CD4-positive, alpha-beta T cell (primary cell): ENCODE results near the gene FBXL20. TPM values are rescaled to one million over a fixed set of nuclear protein-coding genes. Genes with fewer than 3 reads are reported as not detected.
"Not testable (repeated sequence)": the region's sequence is repeated elsewhere in the genome, so short reads cannot be mapped to it uniquely, and the experiment has no call there.

Experiments
- ATAC-seq: fragments of 200-7000 bp; cut with Tn5 transposase; one replicate; pipeline ENCODE4 v1.10.0; 2022; ENCODE audit warnings: mild to moderate bottlenecking; ENCODE audit not compliant: poor library complexity
- CTCF ChIA-PET: fragments of 350-600 bp; sonication (Branson Sonifier 250); formaldehyde crosslinking; loops from one replicate; lab custom pipeline; 2021; ENCODE audit warnings: antibody characterized with exemption, inconsistent platforms; lab: Charles Lee
- POLR2A ChIA-PET: fragments of 350-600 bp; sonication (Branson Sonifier 250); formaldehyde crosslinking; loops from one replicate; lab custom pipeline; 2021; ENCODE audit warnings: antibody characterized with exemption, inconsistent platforms; lab: Charles Lee
- DNase-seq, 14 experiments: peaks; one replicate each; pipeline ENCODE4 v3.0.0-alpha.2; 2013 to 2020; ENCODE audit warnings: mixed read lengths in 2 of 14
- H3K27ac ChIP-seq, 2 donors: one replicate each; pipeline versions ENCODE4 v1.5.1 to v1.7.0; 2013; ENCODE audit warnings: low read length in 2 of 2, low read depth in 1 of 2, mild to moderate bottlenecking in 1 of 2
- H3K27me3 ChIP-seq, 2 experiments: 1 replicate in 1 of 2; 2 replicates in 1 of 2; pipeline versions ENCODE4 v1.6.1 to v1.7.0; 2013; ENCODE audit warnings: low read length in 2 of 2, control low read depth in 1 of 2, mild to moderate bottlenecking in 1 of 2, moderate library complexity in 1 of 2; ENCODE audit not compliant: insufficient read depth in 2 of 2, control insufficient read depth in 1 of 2
- H3K36me3 ChIP-seq: one replicate; pipeline ENCODE4 v1.6.1; 2013; ENCODE audit warnings: low read length, control low read depth; ENCODE audit not compliant: insufficient read depth
- H3K4me1 ChIP-seq: one replicate; pipeline ENCODE4 v1.6.1; 2013; ENCODE audit warnings: low read length, control low read depth; ENCODE audit not compliant: insufficient read depth
- H3K4me3 ChIP-seq: one replicate; pipeline ENCODE4 v1.5.1; 2013; ENCODE audit warnings: mild to moderate bottlenecking, low read length, moderate library complexity
- H3K9me3 ChIP-seq, 2 experiments: 1 replicate in 1 of 2; 2 replicates in 1 of 2; pipeline versions ENCODE4 v1.6.1 to v1.7.0; 2013; ENCODE audit warnings: low read length in 2 of 2, mild to moderate bottlenecking in 2 of 2, control low read depth in 1 of 2, moderate library complexity in 1 of 2; ENCODE audit not compliant: control insufficient read depth in 1 of 2, insufficient read depth in 1 of 2
- H3K27ac Mint-ChIP-seq: one replicate; pipeline ENCODE4 v1.8.0; 2020; ENCODE audit warnings: mixed read lengths
- H3K27me3 Mint-ChIP-seq: one replicate; pipeline ENCODE4 v1.8.0; 2021; ENCODE audit warnings: mixed read lengths
- H3K36me3 Mint-ChIP-seq: one replicate; pipeline ENCODE4 v1.8.0; 2021; ENCODE audit warnings: low read depth, mixed read lengths
- H3K4me1 Mint-ChIP-seq: one replicate; pipeline ENCODE4 v1.8.0; 2021; ENCODE audit warnings: low read depth, mixed read lengths
- H3K4me3 Mint-ChIP-seq: one replicate; pipeline ENCODE4 v1.8.0; 2020; ENCODE audit warnings: mild to moderate bottlenecking, mixed read lengths
- H3K9me3 Mint-ChIP-seq: one replicate; pipeline ENCODE4 v1.8.0; 2020; ENCODE audit warnings: mixed read lengths
- intact Hi-C, 2 experiments: fragments of 100-400 bp; cut with DNase I in 1 of 2; cut with micrococcal nuclease in 1 of 2; formaldehyde crosslinking; loops; one replicate each; pipeline versions ENCODE4 v1.15.1 to v1.9.0; 2023 to 2025; cut with DNase I, micrococcal nuclease
- total RNA-seq, 174 experiments: library from RNA in 2 of 174; stranded (reverse) in 2 of 174; gene quantifications; one replicate each; pipeline ENCODE4 v1.2.3 and lab custom pipeline; 2021 to 2026
- TF ChIP-seq, protein P1 (sequence below): fragments of 200-600 bp; IDR thresholded peaks from one replicate; pipeline ENCODE4 v1.8.0; 2022; ENCODE audit warnings: antibody characterized with exemption, mild to moderate bottlenecking

The FBXL20 gene
- total RNA-seq, 2 experiments from 2014 or later: 16.7 to 17.1 TPM

DNA sequence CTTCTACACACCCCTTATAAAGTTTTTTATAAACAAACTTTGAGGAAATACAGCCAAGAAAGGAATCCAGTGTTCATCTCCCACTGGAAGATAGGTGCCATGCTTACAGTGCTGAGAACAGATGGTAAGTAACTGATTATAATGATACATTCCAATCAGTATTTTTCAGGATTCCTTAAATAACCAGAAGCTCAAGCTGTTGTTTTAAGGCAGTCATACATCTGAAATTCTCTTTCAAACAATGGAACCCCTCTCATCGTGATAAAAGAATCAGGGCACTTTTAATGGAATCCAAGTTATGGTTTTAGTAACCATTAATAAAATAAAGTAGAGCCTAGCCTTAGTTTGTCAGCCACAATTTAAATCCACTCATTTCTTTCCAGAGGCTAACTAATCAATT lies 119.6 kb downstream of the FBXL20 start:
- Mint-ChIP-seq H3K4me1 (no peaks in the 10 kb centered on the region), H3K4me3 (no peak overlapping the region), H3K27ac (peak overlapping the region; percentile 10), H3K27me3 (no peaks in the 10 kb centered on the region), H3K9me3 (no peaks in the 10 kb centered on the region), H3K36me3 (peaks cover 36% of the 10 kb centered on the region)
- ChIA-PET CTCF (no interaction called here), POLR2A (interaction anchor here (0.9 kb wide), 1 partner anchor 82 kb away, joined by 3 read pairs; the partner anchor contains the start of gene RPL19)
- DNase-seq: no peak
- Histone ChIP-seq H3K36me3 (peaks cover 37% of the 10 kb centered on the region), H3K27me3 (no peaks in the 10 kb centered on the region), H3K4me1 (no peaks in the 10 kb centered on the region), H3K4me3 (no peak overlapping the region), H3K27ac (no peak overlapping the region), H3K9me3 (no peaks in the 10 kb centered on the region)
- ATAC-seq: no peak
- intact Hi-C loops: no loop called here
- TF ChIP-seq, protein P1, sequence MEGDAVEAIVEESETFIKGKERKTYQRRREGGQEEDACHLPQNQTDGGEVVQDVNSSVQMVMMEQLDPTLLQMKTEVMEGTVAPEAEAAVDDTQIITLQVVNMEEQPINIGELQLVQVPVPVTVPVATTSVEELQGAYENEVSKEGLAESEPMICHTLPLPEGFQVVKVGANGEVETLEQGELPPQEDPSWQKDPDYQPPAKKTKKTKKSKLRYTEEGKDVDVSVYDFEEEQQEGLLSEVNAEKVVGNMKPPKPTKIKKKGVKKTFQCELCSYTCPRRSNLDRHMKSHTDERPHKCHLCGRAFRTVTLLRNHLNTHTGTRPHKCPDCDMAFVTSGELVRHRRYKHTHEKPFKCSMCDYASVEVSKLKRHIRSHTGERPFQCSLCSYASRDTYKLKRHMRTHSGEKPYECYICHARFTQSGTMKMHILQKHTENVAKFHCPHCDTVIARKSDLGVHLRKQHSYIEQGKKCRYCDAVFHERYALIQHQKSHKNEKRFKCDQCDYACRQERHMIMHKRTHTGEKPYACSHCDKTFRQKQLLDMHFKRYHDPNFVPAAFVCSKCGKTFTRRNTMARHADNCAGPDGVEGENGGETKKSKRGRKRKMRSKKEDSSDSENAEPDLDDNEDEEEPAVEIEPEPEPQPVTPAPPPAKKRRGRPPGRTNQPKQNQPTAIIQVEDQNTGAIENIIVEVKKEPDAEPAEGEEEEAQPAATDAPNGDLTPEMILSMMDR: no peak

DNA sequence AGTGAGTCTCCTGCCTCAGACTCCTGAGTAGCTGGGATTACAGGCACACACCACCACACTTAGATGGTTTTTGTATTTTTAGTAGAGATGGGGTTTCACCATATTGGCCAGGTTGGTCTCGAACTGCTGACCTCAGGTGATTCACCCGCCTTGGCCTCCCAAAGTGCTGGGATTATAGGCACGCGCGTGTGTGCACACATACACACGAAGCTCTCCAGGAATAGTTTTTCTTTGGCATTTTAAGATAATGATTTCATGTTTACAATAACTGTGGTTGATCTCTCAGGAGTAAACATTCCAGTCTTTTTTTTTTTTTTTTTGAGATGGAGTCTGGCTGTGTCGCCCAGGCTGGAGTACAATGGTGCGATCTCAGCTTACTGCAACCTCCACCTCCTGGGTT lies 123.2 kb downstream of the FBXL20 start:
- CTCF ChIA-PET, H3K27ac Mint-ChIP-seq, DNase-seq, ATAC-seq, H3K27me3 Mint-ChIP-seq, H3K4me1 Mint-ChIP-seq, H3K9me3 Mint-ChIP-seq, H3K27ac ChIP-seq, H3K4me3 Mint-ChIP-seq, H3K27me3 ChIP-seq, H3K4me3 ChIP-seq, H3K9me3 ChIP-seq, POLR2A ChIA-PET, H3K4me1 ChIP-seq: not testable (repeated sequence)
- intact Hi-C loops: loop anchor here in 1 of 2 experiments (10.0 kb wide), 2 partner anchors 137 to 247 kb away; no protein-coding TSS in a partner anchor
- H3K36me3 Mint-ChIP-seq: peaks cover 48% of the 10 kb centered on the region
- H3K36me3 ChIP-seq: peaks cover 53% of the 10 kb centered on the region

DNA sequence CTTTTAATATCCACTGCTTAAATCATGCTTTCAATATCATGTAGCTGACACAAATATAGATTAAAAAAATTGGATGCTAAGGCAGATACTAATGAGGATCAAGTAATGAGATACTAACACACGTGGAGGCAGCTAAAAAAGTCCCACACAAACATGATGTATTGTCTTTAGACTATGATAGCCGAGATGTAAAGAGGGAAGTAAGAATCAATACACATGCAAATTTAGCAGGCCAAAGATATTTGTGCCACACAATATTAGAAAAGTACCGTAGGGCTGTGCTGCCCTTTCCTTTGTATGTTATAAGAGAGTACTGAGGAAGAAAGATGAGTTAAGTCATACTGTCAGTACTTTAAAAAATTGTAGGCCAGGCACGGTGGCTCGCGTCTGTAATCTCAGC lies 124.3 kb downstream of the FBXL20 start:
- Mint-ChIP-seq H3K36me3 (peaks cover 48% of the 10 kb centered on the region), H3K9me3 (no peaks in the 10 kb centered on the region), H3K27ac (no peak overlapping the region), H3K4me3 (no peak overlapping the region), H3K4me1 (no peaks in the 10 kb centered on the region), H3K27me3 (no peaks in the 10 kb centered on the region)
- Histone ChIP-seq H3K36me3 (peaks cover 51% of the 10 kb centered on the region), H3K4me1 (no peaks in the 10 kb centered on the region), H3K4me3 (no peak overlapping the region), H3K27ac (no peak overlapping the region), H3K9me3 (no peaks in the 10 kb centered on the region), H3K27me3 (no peaks in the 10 kb centered on the region)
- CTCF ChIA-PET: interaction anchor here (0.6 kb wide), 1 partner anchor 271 kb away, joined by 3 read pairs; no protein-coding TSS in a partner anchor
- POLR2A ChIA-PET: no interaction called here
- intact Hi-C loops: loop anchor here in 1 of 2 experiments (10.0 kb wide), 2 partner anchors 138 to 248 kb away; no protein-coding TSS in a partner anchor
- ATAC-seq (no peak), DNase-seq (no peak)
- TF ChIP-seq, protein P1: no peak

DNA sequence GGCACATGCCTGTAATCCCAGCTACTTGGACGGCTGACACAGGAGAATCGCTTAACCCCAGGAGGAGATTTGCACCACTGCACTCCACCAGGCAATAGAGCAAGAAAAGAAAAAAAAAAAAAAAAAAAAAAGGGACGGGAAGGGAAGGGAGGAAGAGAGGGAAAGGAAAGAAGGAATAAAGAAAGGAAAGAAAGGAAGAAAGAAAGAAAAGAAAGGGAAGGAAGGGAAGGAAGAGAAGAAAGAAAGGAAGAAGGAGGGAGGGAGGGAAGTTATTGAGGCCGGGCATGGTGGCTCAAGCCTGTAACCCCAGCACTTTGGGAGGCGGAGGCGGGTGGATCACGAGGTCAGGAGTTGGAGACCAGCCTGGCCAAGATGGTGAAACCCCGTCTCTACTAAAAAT lies 125.3 kb downstream of the FBXL20 start:
- POLR2A ChIA-PET: no interaction called here
- Mint-ChIP-seq H3K9me3 (no peaks in the 10 kb centered on the region), H3K27ac (no peak overlapping the region), H3K36me3 (peaks cover 45% of the 10 kb centered on the region), H3K27me3 (no peaks in the 10 kb centered on the region), H3K4me1 (no peaks in the 10 kb centered on the region), H3K4me3 (no peak overlapping the region)
- H3K4me3 ChIP-seq: no peak overlapping the region
- intact Hi-C loops: loop anchor here in 1 of 2 experiments (10.0 kb wide), 2 partner anchors 139 to 249 kb away; no protein-coding TSS in a partner anchor
- no peaks in the 10 kb centered on the region for H3K27me3 ChIP-seq
- TF ChIP-seq, protein P1: no peak
- DNase-seq: no peak
- no peaks in the 10 kb centered on the region for H3K4me1 ChIP-seq
- ATAC-seq: no peak
- H3K9me3 ChIP-seq: no peaks in the 10 kb centered on the region
- H3K27ac ChIP-seq: no peak overlapping the region
- peaks cover 47% of the 10 kb centered on the region for H3K36me3 ChIP-seq
- CTCF ChIA-PET: no interaction called here
